SK-N-SH (cell line): ENCODE results near the gene SLC25A26.

ENCODE experiments used
- CHD2 ChIP-seq: fragments of 150-350 bp; IDR thresholded peaks from 2 replicates; pipeline ENCODE4 v1.6.1; 2018; ENCODE audit warnings: low read length; ENCODE audit not compliant: partially characterized antibody
- CTCF ChIP-seq: fragments of 200-600 bp; sonication (generic); IDR thresholded peaks from 2 replicates; pipeline ENCODE4 v1.6.1; 2017; ENCODE audit warnings: antibody characterized with exemption, mild to moderate bottlenecking, moderate library complexity
- ELF1 ChIP-seq: IDR thresholded peaks from 2 replicates; pipeline ENCODE4 v1.4.0; 2012
- GATA2 ChIP-seq: sonication (generic); formaldehyde crosslinking; IDR thresholded peaks from 2 replicates; pipeline ENCODE4 v1.5.0; 2020; ENCODE audit warnings: mild to moderate bottlenecking, missing genetic modification reagents
- JUND ChIP-seq: IDR thresholded peaks from 2 replicates; pipeline ENCODE4 v1.4.0; 2012
- MEF2A ChIP-seq: IDR thresholded peaks from 2 replicates; pipeline ENCODE4 v1.4.0; 2012; ENCODE audit warnings: low read depth, borderline replicate concordance
- POLR2AphosphoS5 ChIP-seq: IDR thresholded peaks from 2 replicates; pipeline ENCODE4 v1.6.1; 2012; ENCODE audit warnings: low read depth, low read length
- RAD21 ChIP-seq: IDR thresholded peaks from 2 replicates; pipeline ENCODE4 v1.6.1; 2012; ENCODE audit warnings: mild to moderate bottlenecking, low read length
- SIN3A ChIP-seq: IDR thresholded peaks from 2 replicates; pipeline ENCODE4 v1.6.1; 2012; ENCODE audit warnings: low read depth, mild to moderate bottlenecking, low read length, moderate library complexity, borderline replicate concordance
- USF2 ChIP-seq: fragments of 150-350 bp; IDR thresholded peaks from 2 replicates; pipeline ENCODE4 v1.6.1; 2017; ENCODE audit warnings: antibody characterized with exemption, low read length, low read depth, borderline replicate concordance
- ZBTB33 ChIP-seq: IDR thresholded peaks from 2 replicates; pipeline ENCODE4 v1.4.0; 2012; ENCODE audit warnings: low read depth, borderline replicate concordance
- TF ChIP-seq, protein P1 (sequence below): IDR thresholded peaks from 2 replicates; pipeline ENCODE4 v1.6.1; 2012; ENCODE audit warnings: mild to moderate bottlenecking, low read depth, low read length, moderate library complexity
- TF ChIP-seq, protein P2 (sequence below): IDR thresholded peaks from 2 replicates; pipeline ENCODE4; 2012
- TF ChIP-seq, protein P3 (sequence below): IDR thresholded peaks from 2 replicates; pipeline ENCODE4 v1.4.0; 2012; ENCODE audit warnings: low read depth, borderline replicate concordance

DNA sequence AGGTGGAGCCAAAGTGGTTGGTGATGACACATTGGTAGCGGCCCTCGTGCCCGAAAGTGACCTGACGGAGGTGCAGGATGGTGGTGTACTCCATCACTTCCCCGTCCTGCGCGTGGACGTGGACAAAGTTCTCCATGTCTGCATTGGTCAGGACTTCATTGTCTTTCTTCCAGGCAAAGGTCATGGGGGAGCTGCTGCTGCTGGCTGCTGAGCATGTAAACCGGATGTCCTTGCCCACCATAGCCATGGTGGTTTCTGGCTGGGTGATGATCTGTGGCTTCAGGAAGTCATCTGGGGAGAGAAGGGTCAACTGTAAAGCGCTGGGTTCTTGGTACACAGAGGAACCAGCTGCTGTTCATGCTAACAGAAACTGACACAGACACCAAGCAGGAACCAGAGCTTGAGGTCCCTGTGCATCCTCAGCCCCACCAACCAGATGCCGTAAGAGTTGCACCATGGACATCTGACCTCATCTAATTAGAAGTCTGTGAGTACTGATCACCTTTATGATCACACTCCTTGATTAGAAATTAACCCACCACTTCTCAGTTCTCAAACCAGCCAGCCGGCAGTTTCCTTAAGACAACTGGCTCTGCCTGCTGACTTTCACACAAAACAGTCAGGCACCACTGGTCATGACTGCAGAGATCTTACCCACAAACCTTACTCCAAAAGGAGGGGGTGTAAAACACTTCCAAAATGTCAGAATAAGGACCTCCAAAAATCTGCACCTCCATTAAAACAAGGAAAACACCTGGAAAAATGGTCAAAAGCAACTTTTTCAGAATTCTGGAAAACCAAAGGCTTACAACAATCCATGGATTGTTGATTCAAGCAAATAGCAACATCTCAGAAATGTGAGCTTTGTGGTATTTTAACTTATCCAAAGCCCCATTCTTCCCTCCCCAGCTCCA is 165.5 kb downstream of the SLC25A26 start:
- TF ChIP-seq POLR2AphosphoS5 (no peak), JUND (no peak), SIN3A (no peak), CTCF (no peak), CHD2 (no peak), RAD21 (no peak), ZBTB33 (no peak), USF2 (no peak), GATA2 (CRISPR knock-in tag) (no peak), MEF2A (no peak), ELF1 (no peak)
- TF ChIP-seq, protein P1, sequence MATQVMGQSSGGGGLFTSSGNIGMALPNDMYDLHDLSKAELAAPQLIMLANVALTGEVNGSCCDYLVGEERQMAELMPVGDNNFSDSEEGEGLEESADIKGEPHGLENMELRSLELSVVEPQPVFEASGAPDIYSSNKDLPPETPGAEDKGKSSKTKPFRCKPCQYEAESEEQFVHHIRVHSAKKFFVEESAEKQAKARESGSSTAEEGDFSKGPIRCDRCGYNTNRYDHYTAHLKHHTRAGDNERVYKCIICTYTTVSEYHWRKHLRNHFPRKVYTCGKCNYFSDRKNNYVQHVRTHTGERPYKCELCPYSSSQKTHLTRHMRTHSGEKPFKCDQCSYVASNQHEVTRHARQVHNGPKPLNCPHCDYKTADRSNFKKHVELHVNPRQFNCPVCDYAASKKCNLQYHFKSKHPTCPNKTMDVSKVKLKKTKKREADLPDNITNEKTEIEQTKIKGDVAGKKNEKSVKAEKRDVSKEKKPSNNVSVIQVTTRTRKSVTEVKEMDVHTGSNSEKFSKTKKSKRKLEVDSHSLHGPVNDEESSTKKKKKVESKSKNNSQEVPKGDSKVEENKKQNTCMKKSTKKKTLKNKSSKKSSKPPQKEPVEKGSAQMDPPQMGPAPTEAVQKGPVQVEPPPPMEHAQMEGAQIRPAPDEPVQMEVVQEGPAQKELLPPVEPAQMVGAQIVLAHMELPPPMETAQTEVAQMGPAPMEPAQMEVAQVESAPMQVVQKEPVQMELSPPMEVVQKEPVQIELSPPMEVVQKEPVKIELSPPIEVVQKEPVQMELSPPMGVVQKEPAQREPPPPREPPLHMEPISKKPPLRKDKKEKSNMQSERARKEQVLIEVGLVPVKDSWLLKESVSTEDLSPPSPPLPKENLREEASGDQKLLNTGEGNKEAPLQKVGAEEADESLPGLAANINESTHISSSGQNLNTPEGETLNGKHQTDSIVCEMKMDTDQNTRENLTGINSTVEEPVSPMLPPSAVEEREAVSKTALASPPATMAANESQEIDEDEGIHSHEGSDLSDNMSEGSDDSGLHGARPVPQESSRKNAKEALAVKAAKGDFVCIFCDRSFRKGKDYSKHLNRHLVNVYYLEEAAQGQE = no peak
- TF ChIP-seq, protein P2, sequence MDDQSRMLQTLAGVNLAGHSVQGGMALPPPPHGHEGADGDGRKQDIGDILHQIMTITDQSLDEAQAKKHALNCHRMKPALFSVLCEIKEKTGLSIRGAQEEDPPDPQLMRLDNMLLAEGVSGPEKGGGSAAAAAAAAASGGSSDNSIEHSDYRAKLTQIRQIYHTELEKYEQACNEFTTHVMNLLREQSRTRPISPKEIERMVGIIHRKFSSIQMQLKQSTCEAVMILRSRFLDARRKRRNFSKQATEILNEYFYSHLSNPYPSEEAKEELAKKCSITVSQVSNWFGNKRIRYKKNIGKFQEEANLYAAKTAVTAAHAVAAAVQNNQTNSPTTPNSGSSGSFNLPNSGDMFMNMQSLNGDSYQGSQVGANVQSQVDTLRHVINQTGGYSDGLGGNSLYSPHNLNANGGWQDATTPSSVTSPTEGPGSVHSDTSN = no peak
- TF ChIP-seq, protein P3, sequence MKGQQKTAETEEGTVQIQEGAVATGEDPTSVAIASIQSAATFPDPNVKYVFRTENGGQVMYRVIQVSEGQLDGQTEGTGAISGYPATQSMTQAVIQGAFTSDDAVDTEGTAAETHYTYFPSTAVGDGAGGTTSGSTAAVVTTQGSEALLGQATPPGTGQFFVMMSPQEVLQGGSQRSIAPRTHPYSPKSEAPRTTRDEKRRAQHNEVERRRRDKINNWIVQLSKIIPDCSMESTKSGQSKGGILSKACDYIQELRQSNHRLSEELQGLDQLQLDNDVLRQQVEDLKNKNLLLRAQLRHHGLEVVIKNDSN = no peak
